SK-N-SH treated with all-trans-retinoic acid at 6 μM for 48 hours (cell line): ENCODE results near the gene HOGA1.

Experiments used
- ATAC-seq: fragments of 200-7000 bp; cut with Tn5 transposase; 3 replicates; pipeline ENCODE4 v1.9.1; 2020; ENCODE audit warnings: mild to moderate bottlenecking, moderate library complexity
- ARNTL ChIP-seq: fragments of 450-650 bp; formaldehyde crosslinking; IDR thresholded peaks from 2 replicates; pipeline ENCODE4 v1.5.0; 2020; ENCODE audit warnings: low read depth, mild to moderate bottlenecking, moderate library complexity, borderline replicate concordance
- BACH2 ChIP-seq: fragments of 250-450 bp; sonication (Bioruptor Pico); IDR thresholded peaks from 2 replicates; pipeline ENCODE4 v1.9.0; 2021; ENCODE audit warnings: mild to moderate bottlenecking, borderline replicate concordance
- CSDC2 ChIP-seq: fragments of 250-450 bp; sonication (Bioruptor Pico); IDR thresholded peaks from 2 replicates; pipeline ENCODE4 v1.5.0; 2020; ENCODE audit warnings: mild to moderate bottlenecking, moderate library complexity
- CSRNP3 ChIP-seq: fragments of 250-450 bp; sonication (Bioruptor Pico); IDR thresholded peaks from 2 replicates; pipeline ENCODE4 v1.5.1; 2021; ENCODE audit warnings: mild to moderate bottlenecking, moderate library complexity
- ESRRG ChIP-seq: fragments of 250-450 bp; sonication (Bioruptor Pico); IDR thresholded peaks from 2 replicates; pipeline ENCODE4 v1.6.1; 2021; ENCODE audit warnings: mild to moderate bottlenecking
- GLIS3 ChIP-seq: fragments of 250-450 bp; sonication (Bioruptor Pico); IDR thresholded peaks from 2 replicates; pipeline ENCODE4 v1.5.0; 2020; ENCODE audit warnings: mild to moderate bottlenecking, moderate library complexity
- ISL1 ChIP-seq: fragments of 250-450 bp; sonication (Bioruptor Pico); IDR thresholded peaks from 2 replicates; pipeline ENCODE4 v2.1.2; 2022; ENCODE audit warnings: mild to moderate bottlenecking, moderate library complexity
- OSR1 ChIP-seq: fragments of 250-450 bp; sonication (Bioruptor Pico); IDR thresholded peaks from 2 replicates; pipeline ENCODE4 v1.8.0; 2022; ENCODE audit warnings: moderate library complexity, mild to moderate bottlenecking, inconsistent platforms
- PATZ1 ChIP-seq: fragments of 250-450 bp; sonication (Bioruptor Pico); IDR thresholded peaks from 2 replicates; pipeline ENCODE4 v1.8.0; 2020; ENCODE audit warnings: mild to moderate bottlenecking, moderate library complexity, borderline replicate concordance
- PPARA ChIP-seq: fragments of 250-450 bp; sonication (Bioruptor Pico); IDR thresholded peaks from 2 replicates; pipeline ENCODE4 v1.5.0; 2020; ENCODE audit warnings: mild to moderate bottlenecking, borderline replicate concordance
- RARB ChIP-seq: fragments of 250-450 bp; sonication (Bioruptor Pico); IDR thresholded peaks from 2 replicates; pipeline ENCODE4 v1.8.0; 2021; ENCODE audit warnings: mild to moderate bottlenecking, moderate library complexity
- SNAI2 ChIP-seq: fragments of 250-450 bp; sonication (Bioruptor Pico); IDR thresholded peaks from 2 replicates; pipeline ENCODE4 v1.5.0; 2020; ENCODE audit warnings: mild to moderate bottlenecking, moderate library complexity
- TCF4 ChIP-seq: fragments of 250-450 bp; sonication (Bioruptor Pico); IDR thresholded peaks from 2 replicates; pipeline ENCODE4 v1.8.0; 2021; ENCODE audit warnings: mild to moderate bottlenecking, moderate library complexity, borderline replicate concordance
- TOX ChIP-seq: fragments of 250-450 bp; sonication (Bioruptor Pico); IDR thresholded peaks from 2 replicates; pipeline ENCODE4 v1.8.0; 2021; ENCODE audit warnings: mild to moderate bottlenecking, moderate library complexity, borderline replicate concordance
- ZFP3 ChIP-seq: fragments of 250-450 bp; sonication (Bioruptor Pico); IDR thresholded peaks from 2 replicates; pipeline ENCODE4 v1.5.0; 2020; ENCODE audit warnings: mild to moderate bottlenecking, moderate library complexity
- ZFP30 ChIP-seq: fragments of 450-650 bp; formaldehyde crosslinking; IDR thresholded peaks from 2 replicates; pipeline ENCODE4 v1.5.0; 2022; ENCODE audit warnings: mild to moderate bottlenecking, moderate library complexity
- ZNF565 ChIP-seq: fragments of 450-650 bp; formaldehyde crosslinking; conservative IDR thresholded peaks from 2 replicates; pipeline ENCODE4 v1.5.0; 2020; ENCODE audit warnings: low read depth, mild to moderate bottlenecking, moderate library complexity
- ZNF70 ChIP-seq: fragments of 450-650 bp; formaldehyde crosslinking; IDR thresholded peaks from 2 replicates; pipeline ENCODE4 v1.5.0; 2020; ENCODE audit warnings: mild to moderate bottlenecking, moderate library complexity
- ZNF8 ChIP-seq: fragments of 450-650 bp; formaldehyde crosslinking; IDR thresholded peaks from 2 replicates; pipeline ENCODE4 v1.5.0; 2020; ENCODE audit warnings: mild to moderate bottlenecking, moderate library complexity
- TF ChIP-seq, protein P1 (sequence below): fragments of 250-450 bp; sonication (Bioruptor Pico); IDR thresholded peaks from 2 replicates; pipeline ENCODE4 v1.5.1; 2020; ENCODE audit warnings: low read depth, mild to moderate bottlenecking, moderate library complexity

The HOGA1 gene

GRCh38 chr10:97623277-97623676, 39.1 kb downstream of the HOGA1 start:
- TF ChIP-seq PATZ1 (CRISPR knock-in tag) (no peak), TCF4 (no peak), CSRNP3 (CRISPR knock-in tag) (no peak), GLIS3 (CRISPR knock-in tag) (no peak), ZNF8 (no peak), ZNF565 (CRISPR knock-in tag) (no peak), SNAI2 (CRISPR knock-in tag) (no peak), ARNTL (CRISPR knock-in tag) (no peak)
- TF ChIP-seq, all 23 proteins: peak for 0
- no peak for ATAC-seq

DNA sequence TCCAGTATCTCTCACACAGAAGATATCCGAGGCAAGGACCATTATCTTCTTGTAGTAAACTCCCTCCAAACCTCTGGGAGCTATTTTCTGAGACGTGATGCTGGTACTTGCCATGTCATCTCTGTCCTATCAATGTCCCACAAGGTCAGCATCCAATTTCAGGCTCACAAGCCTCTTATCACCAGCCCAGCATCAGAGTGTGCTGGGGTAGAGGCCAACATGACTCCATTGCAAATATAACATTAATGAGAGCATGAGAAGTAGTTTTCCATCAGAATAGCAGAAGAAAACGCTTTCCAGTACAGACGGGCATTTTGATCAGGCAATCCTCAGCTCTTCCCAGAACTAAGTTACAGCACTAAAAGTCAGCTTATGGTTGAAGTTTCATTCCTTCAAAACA, 43.5 kb downstream of the HOGA1 start:
- TF ChIP-seq ISL1, result no peak
- no peak for TF ChIP-seq TCF4
- no peak for TF ChIP-seq PPARA (CRISPR knock-in tag)
- TF ChIP-seq CSRNP3 (CRISPR knock-in tag), result no peak
- TF ChIP-seq PATZ1 (CRISPR knock-in tag), result no peak
- no peak for TF ChIP-seq TOX (CRISPR knock-in tag)
- no peak for TF ChIP-seq RARB (CRISPR knock-in tag)
- no peak for TF ChIP-seq ZNF70
- no peak for TF ChIP-seq GLIS3 (CRISPR knock-in tag)
- no peak for TF ChIP-seq CSDC2 (CRISPR knock-in tag)
- TF ChIP-seq ARNTL (CRISPR knock-in tag), result no peak
- TF ChIP-seq ESRRG (CRISPR knock-in tag), result no peak
- TF ChIP-seq ZFP30, result no peak
- TF ChIP-seq ZNF8, result no peak
- ATAC-seq, result no peak

GRCh38 chr10:97628228-97628627, 44.0 kb downstream of the HOGA1 start:
- TF ChIP-seq, protein P1, sequence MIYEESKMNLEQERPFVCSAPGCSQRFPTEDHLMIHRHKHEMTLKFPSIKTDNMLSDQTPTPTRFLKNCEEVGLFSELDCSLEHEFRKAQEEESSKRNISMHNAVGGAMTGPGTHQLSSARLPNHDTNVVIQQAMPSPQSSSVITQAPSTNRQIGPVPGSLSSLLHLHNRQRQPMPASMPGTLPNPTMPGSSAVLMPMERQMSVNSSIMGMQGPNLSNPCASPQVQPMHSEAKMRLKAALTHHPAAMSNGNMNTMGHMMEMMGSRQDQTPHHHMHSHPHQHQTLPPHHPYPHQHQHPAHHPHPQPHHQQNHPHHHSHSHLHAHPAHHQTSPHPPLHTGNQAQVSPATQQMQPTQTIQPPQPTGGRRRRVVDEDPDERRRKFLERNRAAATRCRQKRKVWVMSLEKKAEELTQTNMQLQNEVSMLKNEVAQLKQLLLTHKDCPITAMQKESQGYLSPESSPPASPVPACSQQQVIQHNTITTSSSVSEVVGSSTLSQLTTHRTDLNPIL (CRISPR knock-in tag), result no peak
- TF ChIP-seq ZFP30, result no peak
- TF ChIP-seq OSR1, result no peak
- TF ChIP-seq, all 23 proteins: peak for 0
- no peak for ATAC-seq

GRCh38 chr10:97629289-97629688, 45.1 kb downstream of the HOGA1 start:
- TF ChIP-seq ISL1 (no peak), PATZ1 (CRISPR knock-in tag) (no peak), ZFP3 (CRISPR knock-in tag) (no peak), ZFP30 (no peak), BACH2 (CRISPR knock-in tag) (no peak), CSRNP3 (CRISPR knock-in tag) (no peak)
- TF ChIP-seq, all 23 proteins: peak for 0
- ATAC-seq, result no peak
